Spinal cord (tissue), 10 donors: ENCODE measurements around the gene ELP2. TPM values are rescaled to one million over a fixed set of nuclear protein-coding genes. Genes with fewer than 3 reads are reported as not detected.
A peak's percentile ranks its signal among the peaks of the same experiment; 100 is the strongest.
"Not testable (repeated sequence)": the region's sequence is repeated elsewhere in the genome, so short reads cannot be mapped to it uniquely, and the experiment has no call there.

Experiments
- DNase-seq, 6 donors: peaks; one replicate each; pipeline versions ENCODE4 v3.0.0 to v3.0.0-alpha.2; 2013 to 2015; ENCODE audit warnings: low spot score in 6 of 6, low read depth in 4 of 6
- H3K27ac ChIP-seq: one replicate; pipeline ENCODE4 v1.5.1; 2013; ENCODE audit warnings: low read depth, low read length, control low read depth
- H3K27me3 ChIP-seq: one replicate; pipeline ENCODE4 v1.6.1; 2013; ENCODE audit warnings: low read length; ENCODE audit not compliant: control insufficient read depth, insufficient read depth
- H3K36me3 ChIP-seq: one replicate; pipeline ENCODE4 v1.6.1; 2013; ENCODE audit warnings: low read length; ENCODE audit not compliant: control insufficient read depth, insufficient read depth
- H3K4me1 ChIP-seq: one replicate; pipeline ENCODE4 v1.6.1; 2013; ENCODE audit warnings: low read length; ENCODE audit not compliant: control insufficient read depth, insufficient read depth
- H3K4me3 ChIP-seq: one replicate; pipeline ENCODE4 v1.5.1; 2013; ENCODE audit warnings: low read depth, low read length, control low read depth
- H3K9me3 ChIP-seq: one replicate; pipeline ENCODE4 v1.6.1; 2013; ENCODE audit warnings: low read length; ENCODE audit not compliant: control insufficient read depth, insufficient read depth
- WGBS: methylation state at CpG from one replicate; pipeline ENCODE4 v1.1.5; 2013; ENCODE audit warnings: missing lambda C conversion rate; ENCODE audit not compliant: insufficient coverage; 5-methylcytosine and 5-hydroxymethylcytosine counted together
- polyA plus RNA-seq, 2 donors: library from polyadenylated mRNA; unstranded; fragments of 120-200 nt; gene quantifications; one replicate each; pipeline ENCODE4 v1.2.1, GENCODE V29; 2013; ENCODE audit not compliant: insufficient read length in 2 of 2
- total RNA-seq, 2 donors: library from RNA; depleted of rRNA in 1 of 2; stranded (reverse); fragments of 120-200 nt in 1 of 2; fragments of >200 nt in 1 of 2; gene quantifications; one replicate each; pipeline versions ENCODE4 v1.2.3 to v1.2.4, GENCODE V29; 2013 to 2014
- donor health status: healthy.

Gene ELP2
- total and polyA plus RNA-seq, 4 donors = 58.6 to 167 (median 84.9) TPM

GRCh38 chr18:36114251-36114650, 15.4 kb upstream of the ELP2 start:
- Histone ChIP-seq H3K36me3 (peaks cover 49% of the 10 kb centered on the region), H3K27ac (no peak overlapping the region), H3K4me3 (no peak overlapping the region), H3K9me3 (no peaks in the 10 kb centered on the region), H3K27me3 (no peaks in the 10 kb centered on the region), H3K4me1 (no peaks in the 10 kb centered on the region)
- no peak for DNase-seq
- WGBS = 100% methylated on average over 3 of the region's 4 CpGs

GRCh38 chr18:36114738-36115137, 15.0 kb upstream of the ELP2 start:
- H3K9me3 ChIP-seq = no peaks in the 10 kb centered on the region
- no CpG with 5 or more reads among the region's 1 CpG for WGBS
- peaks cover 49% of the 10 kb centered on the region for H3K36me3 ChIP-seq
- H3K4me1 ChIP-seq = no peaks in the 10 kb centered on the region
- no peaks in the 10 kb centered on the region for H3K27me3 ChIP-seq
- no peak overlapping the region for H3K4me3 ChIP-seq
- no peak overlapping the region for H3K27ac ChIP-seq
- DNase-seq = no peak

- not testable (repeated sequence) for DNase-seq, H3K4me3 ChIP-seq, H3K27ac ChIP-seq, H3K9me3 ChIP-seq, H3K27me3 ChIP-seq, H3K4me1 ChIP-seq
- WGBS = 100% methylated on average over 9 of the region's 11 CpGs
- H3K36me3 ChIP-seq = peaks cover 43% of the 10 kb centered on the region
Measured at GRCh38 chr18:36116771-36117170, 12.9 kb upstream of the ELP2 start.

- H3K4me1 ChIP-seq = no peaks in the 10 kb centered on the region
- H3K36me3 ChIP-seq = peaks cover 28% of the 10 kb centered on the region
- no peak overlapping the region for H3K27ac ChIP-seq
- no peaks in the 10 kb centered on the region for H3K9me3 ChIP-seq
- WGBS = no CpG with 5 or more reads among the region's 3 CpGs
- H3K4me3 ChIP-seq = no peak overlapping the region
- no peaks in the 10 kb centered on the region for H3K27me3 ChIP-seq
- peak in 1 of 6 donors; percentile 63 for DNase-seq
Measured at GRCh38 chr18:36120297-36120696, 9.4 kb upstream of the ELP2 start.

GRCh38 chr18:36124841-36125240, 4.9 kb upstream of the ELP2 start:
- no peak for DNase-seq
- Histone ChIP-seq H3K36me3 (peaks cover 9% of the 10 kb centered on the region), H3K4me1 (no peaks in the 10 kb centered on the region), H3K27me3 (no peaks in the 10 kb centered on the region), H3K4me3 (no peak overlapping the region), H3K9me3 (no peaks in the 10 kb centered on the region), H3K27ac (no peak overlapping the region)
- WGBS = 80% methylated on average over 1 of the region's 4 CpGs

- Histone ChIP-seq H3K9me3 (no peaks in the 10 kb centered on the region), H3K4me1 (peaks cover 8% of the 10 kb centered on the region), H3K4me3 (no peak overlapping the region), H3K27me3 (no peaks in the 10 kb centered on the region), H3K27ac (no peak overlapping the region), H3K36me3 (peaks cover 6% of the 10 kb centered on the region)
- WGBS = no CpG with 5 or more reads among the region's 8 CpGs
- no peak for DNase-seq
Measured at GRCh38 chr18:36126668-36127067, 3.0 kb upstream of the ELP2 start.

- H3K36me3 ChIP-seq = peaks cover 3% of the 10 kb centered on the region
- peaks cover 8% of the 10 kb centered on the region for H3K4me1 ChIP-seq
- WGBS = 27% methylated on average over 8 of the region's 15 CpGs
- H3K9me3 ChIP-seq = no peaks in the 10 kb centered on the region
- no peaks in the 10 kb centered on the region for H3K27me3 ChIP-seq
- H3K4me3 ChIP-seq = peak overlapping the region; percentile 96
- peak in 1 of 6 donors; percentile 43 for DNase-seq
- no peak overlapping the region for H3K27ac ChIP-seq
Measured at GRCh38 chr18:36127836-36128529, 1.7 kb upstream of the ELP2 start.

- H3K4me1 ChIP-seq = peaks cover 8% of the 10 kb centered on the region
- peak in 1 of 6 donors; percentile 63 for DNase-seq
- WGBS = under 1% methylated on average over 9 of the region's 12 CpGs
- H3K27ac ChIP-seq = peak overlapping the region; percentile 100
- H3K36me3 ChIP-seq = peaks cover 3% of the 10 kb centered on the region
- H3K4me3 ChIP-seq = peak overlapping the region; percentile 96
- H3K9me3 ChIP-seq = no peaks in the 10 kb centered on the region
- no peaks in the 10 kb centered on the region for H3K27me3 ChIP-seq
Measured at GRCh38 chr18:36128530-36128870, 1.2 kb upstream of the ELP2 start.

GRCh38 chr18:36128907-36129299, 796 bp upstream of the ELP2 start:
- H3K9me3 ChIP-seq = no peaks in the 10 kb centered on the region
- H3K27me3 ChIP-seq = no peaks in the 10 kb centered on the region
- H3K27ac ChIP-seq = peak overlapping the region; percentile 100
- H3K36me3 ChIP-seq = peaks cover 3% of the 10 kb centered on the region
- peaks cover 8% of the 10 kb centered on the region for H3K4me1 ChIP-seq
- DNase-seq = peak in 1 of 6 donors; percentile 29
- peak overlapping the region; percentile 96 for H3K4me3 ChIP-seq
- 0% methylated on average over 37 of the region's 37 CpGs for WGBS

- DNase-seq = no peak
- Histone ChIP-seq H3K36me3 (peaks cover 3% of the 10 kb centered on the region), H3K4me1 (peaks cover 8% of the 10 kb centered on the region), H3K9me3 (no peaks in the 10 kb centered on the region), H3K4me3 (peak overlapping the region; percentile 96), H3K27ac (peak overlapping the region; percentile 100), H3K27me3 (no peaks in the 10 kb centered on the region)
- WGBS = 3% methylated on average over 23 of the region's 30 CpGs
Measured at GRCh38 chr18:36130039-36130831, 536 bp downstream of the ELP2 start.
